ACC112 (cell line): Measurements from ENCODE around the gene FGF18.

ENCODE experiments used
- H2AFZ ChIP-seq: fragments of 200-600 bp; sonication (generic); one replicate; pipeline ENCODE4 v1.6.0; 2017; ENCODE audit warnings: antibody characterized with exemption, low read length; ENCODE audit not compliant: unreplicated experiment
- H3K27ac ChIP-seq: fragments of 200-600 bp; sonication (generic); 2 replicates; pipeline ENCODE4 v1.5.1; 2014; ENCODE audit warnings: low read depth, mild to moderate bottlenecking, antibody characterized with exemption, low read length, moderate library complexity
- H3K27me3 ChIP-seq: fragments of 200-600 bp; sonication (generic); 2 replicates; pipeline ENCODE4 v1.6.1; 2014; ENCODE audit warnings: mild to moderate bottlenecking, antibody characterized with exemption, low read length, moderate library complexity, mixed read lengths; ENCODE audit not compliant: insufficient read depth
- H3K36me3 ChIP-seq: fragments of 200-600 bp; sonication (generic); 2 replicates; pipeline ENCODE4 v1.6.1; 2016; ENCODE audit warnings: mild to moderate bottlenecking, antibody characterized with exemption, low read length, moderate library complexity, mixed read lengths; ENCODE audit not compliant: insufficient read depth
- H3K4me1 ChIP-seq: fragments of 200-600 bp; sonication (generic); one replicate; pipeline ENCODE4 v1.6.1; 2016; ENCODE audit warnings: low read length, mixed read lengths; ENCODE audit not compliant: insufficient read depth, unreplicated experiment, control insufficient read depth
- H3K4me3 ChIP-seq: fragments of 200-600 bp; sonication (generic); 2 replicates; pipeline ENCODE4 v1.5.1; 2014; ENCODE audit warnings: mild to moderate bottlenecking, low read depth, low read length
- H3K79me2 ChIP-seq: fragments of 200-600 bp; sonication (generic); one replicate; pipeline ENCODE4 v1.6.0; 2016; ENCODE audit warnings: low read length; ENCODE audit not compliant: control insufficient read depth, unreplicated experiment, insufficient read depth

The FGF18 gene

GRCh38 chr5:171415115-171415730 is 4.2 kb upstream of the FGF18 start:
- Histone ChIP-seq H2AFZ (no peak overlapping the region), H3K79me2 (peaks cover 5% of the 10 kb centered on the region), H3K27ac (no peak overlapping the region), H3K4me3 (no peak overlapping the region), H3K4me1 (peaks cover 4% of the 10 kb centered on the region), H3K36me3 (peaks cover 19% of the 10 kb centered on the region), H3K27me3 (peaks cover 10% of the 10 kb centered on the region)

- H3K36me3 ChIP-seq = peaks cover 13% of the 10 kb centered on the region; the same call in 1 of the 2 replicates
- peaks cover 6% of the 10 kb centered on the region for H3K4me1 ChIP-seq
- H2AFZ ChIP-seq = no peak overlapping the region
- H3K4me3 ChIP-seq = no peak overlapping the region
- no peak overlapping the region for H3K27ac ChIP-seq
- H3K27me3 ChIP-seq = peaks cover 20% of the 10 kb centered on the region
- peaks cover 4% of the 10 kb centered on the region for H3K79me2 ChIP-seq
Measured at GRCh38 chr5:171416160-171417049, 3.0 kb upstream of the FGF18 start.

- no peak overlapping the region for H3K27ac ChIP-seq
- peaks cover 6% of the 10 kb centered on the region for H3K4me1 ChIP-seq
- peaks cover 21% of the 10 kb centered on the region for H3K27me3 ChIP-seq
- 0 out of 2 replicates have a peak, but pooled peaks cover under 1% of the 10 kb centered on the region for H3K36me3 ChIP-seq
- H2AFZ ChIP-seq = no peak overlapping the region
- peak overlapping the region; percentile 61 for H3K4me3 ChIP-seq
- no peaks in the 10 kb centered on the region for H3K79me2 ChIP-seq
Measured at GRCh38 chr5:171418316-171418981, 998 bp upstream of the FGF18 start.

- Histone ChIP-seq H3K36me3 (no peaks in the 10 kb centered on the region), H3K4me1 (peaks cover 6% of the 10 kb centered on the region), H3K79me2 (no peaks in the 10 kb centered on the region), H3K27ac (no peak overlapping the region), H3K4me3 (peak overlapping the region; percentile 61), H2AFZ (no peak overlapping the region), H3K27me3 (peaks cover 21% of the 10 kb centered on the region)
Measured at GRCh38 chr5:171419688-171420430, 412 bp downstream of the FGF18 start.

GRCh38 chr5:171420431-171421241 is 1.2 kb downstream of the FGF18 start:
- peaks cover 21% of the 10 kb centered on the region for H3K27me3 ChIP-seq
- H3K36me3 ChIP-seq = no peaks in the 10 kb centered on the region
- H3K27ac ChIP-seq = no peak overlapping the region
- H3K4me1 ChIP-seq = peaks cover 6% of the 10 kb centered on the region
- H3K4me3 ChIP-seq = peak overlapping the region; percentile 39
- H3K79me2 ChIP-seq = no peaks in the 10 kb centered on the region
- no peak overlapping the region for H2AFZ ChIP-seq

- H3K27me3 ChIP-seq = peaks cover 21% of the 10 kb centered on the region
- H3K4me3 ChIP-seq = no peak overlapping the region
- H3K36me3 ChIP-seq = no peaks in the 10 kb centered on the region
- H3K79me2 ChIP-seq = no peaks in the 10 kb centered on the region
- H3K27ac ChIP-seq = no peak overlapping the region
- H3K4me1 ChIP-seq = peaks cover 6% of the 10 kb centered on the region
- H2AFZ ChIP-seq = no peak overlapping the region
Measured at GRCh38 chr5:171421331-171422262, 2.1 kb downstream of the FGF18 start.

GRCh38 chr5:171422495-171422894 is 3.0 kb downstream of the FGF18 start:
- no peak overlapping the region for H2AFZ ChIP-seq
- no peak overlapping the region for H3K4me3 ChIP-seq
- H3K27ac ChIP-seq = no peak overlapping the region
- H3K27me3 ChIP-seq = peaks cover 21% of the 10 kb centered on the region
- no peaks in the 10 kb centered on the region for H3K79me2 ChIP-seq
- no peaks in the 10 kb centered on the region for H3K36me3 ChIP-seq
- peaks cover 6% of the 10 kb centered on the region for H3K4me1 ChIP-seq

- H3K27ac ChIP-seq = no peak overlapping the region
- peaks cover 6% of the 10 kb centered on the region for H3K4me1 ChIP-seq
- no peaks in the 10 kb centered on the region for H3K36me3 ChIP-seq
- H3K4me3 ChIP-seq = no peak overlapping the region
- H2AFZ ChIP-seq = no peak overlapping the region
- H3K79me2 ChIP-seq = no peaks in the 10 kb centered on the region
- H3K27me3 ChIP-seq = peaks cover 21% of the 10 kb centered on the region
Measured at GRCh38 chr5:171422902-171423663, 3.6 kb downstream of the FGF18 start.
